COLO668 (cell line): ENCODE measurements around the gene METAP2.
"Not testable (repeated sequence)": the region's sequence is repeated elsewhere in the genome, so short reads cannot be mapped to it uniquely, and the experiment has no call there.

Experiments used
- DNase-seq: peaks from one replicate; lab custom pipeline; 2025; ENCODE audit not compliant: unreplicated experiment; lab: John Stamatoyannopoulos, UW

Gene METAP2

DNA sequence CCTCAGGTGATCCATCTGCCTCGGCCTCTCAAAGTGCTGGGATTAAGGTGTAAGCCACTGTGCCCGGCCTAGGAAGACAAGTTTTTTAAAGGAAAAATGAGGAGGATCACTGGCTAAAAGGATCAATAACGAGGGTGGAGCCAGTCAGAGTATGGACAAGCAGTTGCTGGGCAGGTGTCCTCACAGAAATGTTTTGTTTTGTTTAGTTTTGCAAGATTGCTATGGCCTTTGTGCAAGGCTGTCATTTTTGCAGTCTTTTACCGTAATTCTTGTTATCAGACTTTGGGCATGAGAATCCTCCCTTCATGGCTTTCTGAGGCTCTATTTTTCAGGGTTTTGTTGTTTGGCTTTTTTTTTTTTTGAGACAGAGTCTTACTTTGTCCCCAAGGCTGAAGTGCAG is 11.9 kb upstream of the METAP2 start:
- no peak for DNase-seq

DNA sequence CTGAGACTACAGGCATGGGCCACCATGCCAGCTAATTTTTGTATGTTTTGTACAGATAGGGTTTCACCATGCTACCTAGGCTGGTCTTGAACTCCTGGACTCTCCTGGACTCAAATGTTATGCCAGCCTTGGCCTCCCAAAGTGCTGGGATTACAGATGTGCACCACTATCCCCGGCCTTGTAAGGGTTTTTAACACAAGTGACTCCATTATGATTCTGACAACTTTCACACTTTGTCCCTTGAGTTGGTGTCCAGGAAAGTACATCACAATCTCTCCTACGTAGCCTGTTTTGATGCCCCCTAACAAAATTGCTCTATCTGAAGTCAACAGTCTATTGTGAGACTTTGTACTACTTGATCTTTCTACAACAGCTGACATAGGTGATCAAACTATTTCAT is 11.4 kb upstream of the METAP2 start:
- no peak for DNase-seq

- no peak for DNase-seq
Observed at GRCh38 chr12:95463050-95463449, 10.9 kb upstream of the METAP2 start.

DNA sequence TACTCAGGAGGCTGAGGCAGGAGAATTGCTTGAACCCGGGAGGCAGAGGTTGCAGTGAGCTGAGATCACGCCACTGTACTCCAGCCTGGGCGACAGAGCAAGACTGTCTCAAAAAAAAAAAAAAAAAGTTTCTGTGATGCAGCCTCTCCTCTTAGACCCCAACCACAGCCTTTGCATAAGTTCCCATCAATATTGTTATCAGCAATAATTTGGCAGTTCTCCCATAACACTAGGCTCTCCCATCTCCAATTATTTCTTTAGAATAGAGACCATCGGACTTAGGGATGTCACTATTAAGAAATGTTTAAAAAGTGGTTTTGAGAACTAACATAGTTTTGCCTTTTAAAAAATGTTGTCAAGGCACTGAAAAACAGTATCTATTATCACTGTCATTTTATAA is 10.2 kb upstream of the METAP2 start:
- DNase-seq, result not testable (repeated sequence)

- no peak for DNase-seq
Observed at GRCh38 chr12:95465275-95465674, 8.7 kb upstream of the METAP2 start.

GRCh38 chr12:95470300-95470699 is 3.7 kb upstream of the METAP2 start:
- DNase-seq, result no peak

- peak; percentile 42 for DNase-seq
Observed at GRCh38 chr12:95473231-95473883, 595 bp upstream of the METAP2 start.

GRCh38 chr12:95474660-95474958 is 657 bp downstream of the METAP2 start:
- DNase-seq, result no peak

- no peak for DNase-seq
Observed at GRCh38 chr12:95480230-95480629, 6.3 kb downstream of the METAP2 start.

- DNase-seq, result no peak
Observed at GRCh38 chr12:95481072-95481471, 7.1 kb downstream of the METAP2 start.

- DNase-seq, result no peak
Observed at GRCh38 chr12:95481888-95482287, 7.9 kb downstream of the METAP2 start.

DNA sequence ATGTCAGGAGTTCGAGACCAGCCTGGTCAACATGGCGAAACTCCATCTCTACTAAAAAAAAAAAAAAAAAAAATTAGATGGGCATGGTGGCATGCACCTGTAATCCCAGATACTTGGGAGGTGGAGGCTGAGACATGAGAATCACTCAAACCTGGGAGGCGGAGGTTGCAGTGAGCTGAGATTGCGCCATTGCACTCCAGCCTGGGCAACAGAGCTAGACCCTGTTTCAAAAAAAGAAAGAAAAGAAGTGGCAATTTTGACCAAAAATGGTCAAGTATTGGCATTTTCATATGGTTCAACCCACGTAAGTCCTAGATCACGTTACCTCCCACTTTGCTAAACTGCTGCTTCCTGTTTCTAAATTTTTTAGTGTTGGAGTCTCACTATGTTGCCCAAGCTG is 8.6 kb downstream of the METAP2 start:
- DNase-seq, result not testable (repeated sequence)

- DNase-seq, result no peak
Observed at GRCh38 chr12:95484524-95484923, 10.6 kb downstream of the METAP2 start.

- DNase-seq, result no peak
Observed at GRCh38 chr12:95487024-95487423, 13.1 kb downstream of the METAP2 start.

DNA sequence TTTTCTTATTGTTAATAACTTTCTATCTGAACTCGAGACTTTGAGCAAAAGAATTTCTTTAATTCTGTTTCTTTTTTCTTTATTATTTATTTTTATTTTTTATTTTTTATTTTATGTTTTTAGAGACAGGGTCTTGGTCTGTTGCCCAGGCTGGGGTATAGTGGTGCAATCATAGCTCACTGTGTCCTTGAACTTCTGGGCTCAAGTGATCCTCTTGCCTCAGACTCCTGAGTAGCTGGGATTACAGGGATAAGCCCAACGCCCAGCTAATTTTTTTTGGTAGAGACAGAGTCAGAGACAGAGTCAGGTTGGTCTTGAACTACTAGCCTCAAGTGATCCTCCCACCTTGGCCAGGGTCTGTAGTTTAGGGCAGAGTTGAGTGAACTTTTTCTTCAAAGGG is 18.5 kb downstream of the METAP2 start:
- no peak for DNase-seq

GRCh38 chr12:95494888-95495287 is 20.9 kb downstream of the METAP2 start:
- no peak for DNase-seq

GRCh38 chr12:95495433-95495832 is 21.5 kb downstream of the METAP2 start:
- no peak for DNase-seq

DNA sequence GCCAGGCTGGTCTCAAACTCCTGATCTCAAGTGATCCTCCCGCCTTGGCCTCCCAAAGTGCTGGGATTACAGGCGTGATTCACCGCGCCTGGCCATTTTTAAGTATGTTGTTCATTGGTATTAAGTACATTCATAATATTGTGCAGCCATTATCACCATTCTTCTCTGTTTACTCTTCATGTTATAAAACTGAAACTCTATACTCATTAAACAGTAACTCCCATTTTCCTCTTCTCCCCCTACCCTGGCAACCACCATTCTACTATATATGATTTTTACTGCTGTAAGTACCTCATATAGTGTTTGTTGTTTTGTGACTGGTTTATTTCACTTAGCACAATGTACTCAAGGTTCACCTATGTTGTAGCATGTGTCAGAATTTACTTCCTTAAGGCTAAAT is 23.1 kb downstream of the METAP2 start:
- peak; percentile 9 for DNase-seq

DNA sequence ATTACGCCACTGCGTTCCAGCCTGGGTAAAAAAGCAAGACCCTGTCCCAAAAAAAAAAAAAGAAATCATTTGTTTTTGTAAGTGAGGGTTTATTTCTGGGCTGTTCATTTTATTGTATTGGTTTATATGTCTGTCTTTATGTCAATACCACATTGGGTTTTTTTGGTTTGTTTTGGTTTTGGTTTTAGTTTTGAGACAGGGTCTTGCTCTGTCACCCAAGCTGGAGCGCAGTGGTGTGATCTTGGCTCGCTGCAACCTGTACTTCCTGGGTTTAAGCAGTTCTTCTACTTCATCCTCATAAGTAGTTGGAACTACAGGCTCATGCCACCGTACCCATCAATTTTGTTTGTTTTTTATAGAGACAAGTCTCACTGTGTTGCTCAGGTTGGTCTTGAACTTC is 25.0 kb downstream of the METAP2 start:
- DNase-seq, result no peak

- no peak for DNase-seq
Observed at GRCh38 chr12:95499772-95500171, 25.8 kb downstream of the METAP2 start.

DNA sequence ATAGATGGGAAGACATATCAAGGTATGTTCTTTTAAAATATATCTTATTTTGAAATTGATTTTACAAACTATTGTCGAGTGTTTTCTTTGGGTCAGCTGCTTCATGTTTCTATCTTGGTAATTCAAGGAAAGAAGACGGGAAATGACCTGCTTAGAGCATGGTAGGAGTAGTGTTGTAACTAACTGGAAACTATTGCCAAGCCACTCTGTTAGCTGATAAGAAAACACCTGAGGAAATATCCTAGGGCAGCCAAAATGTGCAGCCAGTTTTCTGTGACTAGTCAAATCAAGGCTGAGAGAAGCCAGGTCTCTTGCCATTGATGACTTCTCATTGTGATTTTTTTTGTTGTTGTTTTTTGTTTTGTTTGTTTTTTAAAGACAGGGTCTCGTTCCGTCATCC is 30.2 kb downstream of the METAP2 start:
- DNase-seq, result no peak

GRCh38 chr12:95505039-95505438 is 31.1 kb downstream of the METAP2 start:
- no peak for DNase-seq

DNA sequence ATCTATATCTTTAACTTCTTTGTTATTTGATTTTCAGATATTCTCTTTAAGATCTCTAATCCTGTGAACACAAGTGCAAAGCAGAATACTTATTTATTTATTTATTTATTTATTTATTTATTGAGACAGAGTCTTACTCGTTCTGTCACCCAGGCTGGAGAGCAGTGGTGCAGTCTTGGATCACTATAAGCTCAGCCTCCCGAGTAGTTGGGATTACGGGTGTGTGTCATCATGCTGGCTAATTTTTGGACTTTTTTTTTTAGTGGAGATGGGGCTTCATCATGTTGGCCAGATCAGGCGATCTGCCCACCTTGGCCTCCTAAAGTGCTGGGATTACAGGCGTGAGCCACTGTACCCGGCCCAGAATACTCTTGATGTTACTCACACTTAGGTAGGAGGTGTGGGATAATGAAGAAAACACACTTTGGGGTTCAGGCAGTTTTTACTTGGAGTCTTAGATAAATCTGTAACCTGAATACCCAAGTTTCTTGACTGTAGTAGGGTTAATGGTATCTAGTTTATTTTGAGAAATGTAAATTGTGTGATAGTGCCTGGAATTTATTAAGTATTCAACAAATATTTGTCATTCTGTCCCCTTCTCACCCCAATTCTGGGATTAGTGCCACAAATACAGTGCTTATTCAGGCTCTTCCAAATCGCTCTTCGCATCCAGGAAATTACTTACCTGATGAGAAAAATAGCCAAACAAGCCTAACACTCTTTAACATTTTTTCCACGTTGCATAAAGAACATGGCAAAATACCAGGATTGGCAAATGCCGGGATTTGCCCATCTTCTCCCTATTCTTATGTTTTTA is 33.0 kb downstream of the METAP2 start:
- no peak for DNase-seq
